HG03159 (cell line): ENCODE results near the gene MLF2.

ENCODE experiments used
- ATAC-seq: cut with Tn5 transposase; IDR thresholded peaks from one replicate; pipeline ENCODE4 v1.9.1; 2021; ENCODE audit warnings: mild to moderate bottlenecking, moderate library complexity; ENCODE audit not compliant: unreplicated experiment

Gene MLF2

DNA sequence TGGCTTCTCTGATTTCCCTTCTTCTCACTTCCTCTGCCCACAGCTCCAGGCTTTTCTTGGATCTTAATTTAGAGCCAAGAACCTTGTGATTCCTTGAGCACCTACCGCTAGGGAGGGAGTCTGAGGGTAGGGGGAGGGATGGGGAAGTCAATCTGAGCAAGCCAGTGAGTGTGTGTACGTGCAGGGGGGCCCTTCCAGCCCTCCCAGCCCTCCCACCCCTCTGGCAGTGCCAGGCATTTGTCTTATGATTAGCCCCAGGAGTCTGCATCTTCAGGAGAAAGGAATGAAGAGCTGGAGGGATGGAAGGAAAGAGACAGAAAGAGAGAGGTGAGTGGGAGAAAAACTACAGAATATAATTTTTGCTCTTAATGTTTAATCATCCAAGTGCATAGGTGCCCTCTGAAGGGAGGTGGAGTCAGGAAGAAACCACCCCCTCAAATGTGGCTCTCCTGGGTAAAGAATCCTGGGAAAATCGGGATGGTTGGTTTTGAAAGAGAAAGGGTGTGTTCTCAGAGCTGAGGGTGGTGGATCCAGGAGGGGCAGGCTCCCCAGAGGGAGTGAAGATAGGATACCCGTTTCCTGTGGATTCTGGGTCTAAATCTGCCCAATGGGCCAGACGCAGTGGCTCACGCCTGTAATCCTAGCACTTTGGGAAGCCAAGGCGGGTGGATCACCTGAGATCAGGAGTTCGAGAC, 54.4 kb downstream of the MLF2 start:
- ATAC-seq: no peak
